Endothelial cell of umbilical vein (primary cell): ENCODE results near the gene GALNT4. TPM values are rescaled to one million over a fixed set of nuclear protein-coding genes. Genes with fewer than 3 reads are reported as not detected.

Source experiments
- Bru-seq: library from RNA; stranded (reverse); fragments of 400-500 nt; gene quantifications from one replicate; lab custom pipeline; 2021; lab: Mats Ljungman, UMichigan
- BruChase-seq, 2 experiments: library from RNA; stranded (reverse); fragments of 400-500 nt; gene quantifications; one replicate each; lab custom pipeline; 2021; lab: Mats Ljungman, UMichigan
- BruUV-seq: library from RNA; stranded (reverse); fragments of 400-500 nt; replicated peaks from 2 replicates; lab custom pipeline; 2021; lab: Mats Ljungman, UMichigan
- CTCF ChIA-PET: fragments of 300-600, 350-600 bp; sonication (Branson Sonifier 250); formaldehyde crosslinking; loops from one replicate; lab custom pipeline; 2021; ENCODE audit warnings: antibody characterized with exemption, inconsistent platforms; lab: Charles Lee
- POLR2A ChIA-PET: fragments of 300-600, 350-600 bp; sonication (Branson Sonifier 250); formaldehyde crosslinking; loops from one replicate; lab custom pipeline; 2021; ENCODE audit warnings: antibody characterized with exemption, inconsistent platforms; lab: Charles Lee
- DNase-seq: peaks from one replicate; pipeline ENCODE4 v3.0.0-alpha.2; 2011; ENCODE audit warnings: low read depth, low spot score
- FAIRE-seq: peaks from 2 replicates; lab custom pipeline; 2011; peaks lifted over from hg19 to GRCh38; lab: Jason Lieb, UNC
- H2AFZ ChIP-seq: 2 replicates; pipeline ENCODE4 v1.6.0; 2012; ENCODE audit warnings: low read depth, low read length, control low read depth, inconsistent platforms
- H3K27ac ChIP-seq: 2 replicates; pipeline ENCODE4 v1.5.1; 2011; ENCODE audit warnings: low read depth, mild to moderate bottlenecking, control low read depth, low read length, moderate library complexity; ENCODE audit not compliant: insufficient read depth
- H3K27me3 ChIP-seq, 2 experiments: 2 replicates each; pipeline versions ENCODE4 v1.6.0 to v1.6.1; 2011; ENCODE audit warnings: low read length in 2 of 2, mixed read lengths in 1 of 2; ENCODE audit not compliant: control insufficient read depth in 2 of 2, insufficient read depth in 2 of 2
- H3K36me3 ChIP-seq, 2 experiments: 2 replicates in 1 of 2; 3 replicates in 1 of 2; pipeline ENCODE4 v1.5.1; 2011; ENCODE audit warnings: low read length in 2 of 2, mild to moderate bottlenecking in 1 of 2, moderate library complexity in 1 of 2; ENCODE audit not compliant: control insufficient read depth in 2 of 2, insufficient read depth in 2 of 2; ENCODE audit errors: extremely low read depth in 1 of 2
- H3K4me1 ChIP-seq: 3 replicates; pipeline ENCODE4 v1.5.1; 2011; ENCODE audit warnings: mild to moderate bottlenecking, low read length; ENCODE audit not compliant: control insufficient read depth, insufficient read depth; ENCODE audit errors: extremely low read depth
- H3K4me2 ChIP-seq: 2 replicates; pipeline ENCODE4 v1.6.1; 2011; ENCODE audit warnings: low read length, control low read depth, mixed read lengths; ENCODE audit not compliant: insufficient read depth
- H3K4me3 ChIP-seq, 3 experiments: fragments of 200-600 bp in 1 of 3; sonication (generic), shearing (Covaris generic) in 1 of 3; replicated peaks in 1 of 3; 2 replicates each; pipeline ENCODE4 v1.5.1; 2011 to 2016; ENCODE audit warnings: control low read depth in 3 of 3, low read length in 3 of 3, mild to moderate bottlenecking in 2 of 3, inconsistent platforms in 1 of 3, low read depth in 1 of 3, moderate library complexity in 1 of 3; ENCODE audit not compliant: insufficient read depth in 1 of 3
- H3K79me2 ChIP-seq: 2 replicates; pipeline ENCODE4 v1.6.0; 2012; ENCODE audit warnings: low read length, inconsistent platforms; ENCODE audit not compliant: control insufficient read depth, insufficient read depth
- H3K9ac ChIP-seq: replicated peaks from 2 replicates; pipeline ENCODE3; 2011; ENCODE audit warnings: low read length, control low read depth; ENCODE audit not compliant: insufficient read depth; ENCODE audit errors: extremely low read depth
- H3K9me1 ChIP-seq: replicated peaks from 3 replicates; pipeline ENCODE4 v1.6.0; 2011; ENCODE audit warnings: mild to moderate bottlenecking, low read length; ENCODE audit not compliant: control insufficient read depth, insufficient read depth; ENCODE audit errors: extremely low read depth
- H3K9me3 ChIP-seq: replicated peaks from 2 replicates; pipeline ENCODE4 v1.5.1; 2012; ENCODE audit warnings: low read length, inconsistent platforms; ENCODE audit not compliant: control insufficient read depth, insufficient read depth
- H4K20me1 ChIP-seq: replicated peaks from 2 replicates; pipeline ENCODE3; 2011; ENCODE audit warnings: mild to moderate bottlenecking, low read length; ENCODE audit not compliant: control insufficient read depth, insufficient read depth; ENCODE audit errors: extremely low read depth
- CTCF ChIP-seq, 2 donors: IDR thresholded peaks; 1 replicate in 1 of 2; 2 replicates in 1 of 2; pipeline ENCODE4 v1.5.1; 2011; ENCODE audit warnings: low read length in 2 of 2, mild to moderate bottlenecking in 2 of 2, moderate library complexity in 2 of 2, control low read depth in 1 of 2, inconsistent platforms in 1 of 2, low read depth in 1 of 2; ENCODE audit not compliant: insufficient read depth in 1 of 2; ENCODE audit errors: extremely low read depth in 1 of 2
- JUN ChIP-seq: IDR thresholded peaks from 2 replicates; pipeline ENCODE4 v1.6.1; 2011; ENCODE audit warnings: borderline replicate concordance, low read depth; ENCODE audit not compliant: insufficient read length, insufficient read depth
- POLR2A ChIP-seq: IDR thresholded peaks from 2 replicates; pipeline ENCODE4 v1.6.1; 2012; ENCODE audit warnings: low read depth, mild to moderate bottlenecking, control low read depth, low read length
- POLR2AphosphoS5 ChIP-seq: IDR thresholded peaks from 2 replicates; pipeline ENCODE4 v1.6.1; 2012; ENCODE audit warnings: low read depth, mild to moderate bottlenecking, control low read depth, low read length, moderate library complexity; ENCODE audit not compliant: insufficient read depth
- dilution Hi-C: fragments of 300-500 bp; cut with MboI; formaldehyde crosslinking; loops from one replicate; pipeline ENCODE4 v1.15.0; 2019; ENCODE audit warnings: low sequenced_read_pairs; ENCODE audit not compliant: extremely low pct_ligation_motif_present
- intact Hi-C: fragments of 100-400 bp; cut with micrococcal nuclease; formaldehyde crosslinking; loops from one replicate; pipeline ENCODE4 v1.10.0; 2022
- long read RNA-seq: library from polyadenylated mRNA; stranded (forward); transcript quantifications from one replicate; pipeline ENCODE4 v2.0.0, GENCODE V29; 2021
- polyA minus RNA-seq, 3 experiments: library from RNA; depleted of rRNA, polyadenylated mRNA; stranded (reverse); fragments of >200 nt; gene quantifications; 1 replicate in 1 of 3; 2 replicates in 2 of 3; pipeline ENCODE4 v1.2.3, GENCODE V29; 2011
- polyA plus RNA-seq, 4 experiments: library from polyadenylated mRNA; depleted of rRNA in 3 of 4; stranded (reverse) in 3 of 4; unstranded in 1 of 4; fragments of >200 nt; gene quantifications; 2 replicates each; pipeline versions ENCODE4 v1.2.1 to v1.2.3, GENCODE V29; 2011 to 2012; ENCODE audit warnings: missing spikeins in 1 of 4
- total RNA-seq: library from RNA; stranded (reverse); gene quantifications from 2 replicates; pipeline ENCODE4 v1.2.3, GENCODE V29; 2021

Gene GALNT4
- total RNA-seq, result 9.8 and 10.9 TPM in 2 replicates
- polyA plus RNA-seq, result 1.3 and 2.0 TPM in 2 replicates
- 1.8 and 2.3 TPM in 2 replicates for polyA plus RNA-seq (2011; cell fraction: cytosol; rRNA removed)
- polyA plus RNA-seq (2011; cell fraction: nucleus; rRNA removed), result 2.0 and 3.5 TPM in 2 replicates
- 5.9 and 9.0 TPM in 2 replicates for polyA plus RNA-seq (2012)
- 3.4 and 4.5 TPM in 2 replicates for polyA minus RNA-seq
- polyA minus RNA-seq (2011; cell fraction: cytosol; rRNA and poly(A)+ RNA removed), result not detected
- polyA minus RNA-seq (2011; cell fraction: nucleus; rRNA and poly(A)+ RNA removed), result 4.8 TPM in 2 replicates
- Bru-seq, nascent RNA, result percentile 65 among the genes with signal in this experiment
- BruChase-seq, experiment 1, labeled RNA remaining after a 6-hour chase, result percentile 92 among the genes with signal in this experiment
- BruChase-seq, experiment 2, labeled RNA remaining after a 2-hour chase, result percentile 78 among the genes with signal in this experiment
- long read RNA-seq, full-length matches to known transcripts, result 38 of 38 reads
- long read RNA-seq, partial matches to known transcripts, result 0 of 38 reads
- long read RNA-seq, other reads (novel, unspliced or antisense), result 0 of 38 reads

GRCh38 chr12:89524541-89525304 is at the start of gene GALNT4:
GALNT4 (minus strand) TSS chr12:89524796; CDS start chr12:89524549, 247 bp downstream.
- TF ChIP-seq POLR2AphosphoS5 (peak; percentile 36), CTCF (IDR thresholded peaks at IDR 0.05; ENCODE audit: extremely low read depth in 1 of 2, insufficient read depth in 1 of 2, low read depth in 1 of 2, low read length in 2 of 2) (peak; percentile 40 to 82), POLR2A (peak; percentile 25), JUN (no peak)
- Histone ChIP-seq H2AFZ (peak within 1 kb of the TSS; percentile 56), H3K79me2 (peaks cover 39% of the 10 kb centered on the region), H3K9me1 (no peaks in the 10 kb centered on the region), H3K4me2 (peak within 1 kb of the TSS; percentile 98), H3K9me3 (no peaks in the 10 kb centered on the region), H3K27ac (peak within 1 kb of the TSS; percentile 35), H3K36me3 (no peaks in the 10 kb centered on the region), H3K9ac (peak within 1 kb of the TSS; percentile 91), H3K4me1 (peaks cover 32% of the 10 kb centered on the region), H3K4me3 (peak within 1 kb of the TSS; percentile 16 to 92 (median 59)), H3K27me3 (no peaks in the 10 kb centered on the region), H4K20me1 (no peaks in the 10 kb centered on the region)
- CTCF ChIA-PET, result interaction anchor here (0.7 to 11.9 kb wide), 14 partner anchors 12 to 510 kb away, joined by 3 to 171 read pairs (median 6); partner anchors contain the start of gene DUSP6
- POLR2A ChIA-PET, result interaction anchor here (0.8 to 1.0 kb wide), 2 partner anchors 63 to 505 kb away, joined by 3 to 5 read pairs; no protein-coding TSS in a partner anchor
- DNase-seq (peak; percentile 92), FAIRE-seq (peak; percentile 59)
- BruUV-seq, result TSS peak; percentile 62
- intact Hi-C loops, result loop anchor here (1.0 to 10.0 kb wide), 7 partner anchors 54 to 950 kb away; partner anchors contain the start of gene DUSP6
- dilution Hi-C loops, result no loop called here
